ENCODE results near the gene GRID2. TPM values are rescaled to one million over a fixed set of nuclear protein-coding genes. Genes with fewer than 3 reads are reported as not detected.

Gene GRID2
- total RNA-seq, 4 donors from 2014 or later: 0.33 TPM; not detected in 3

GRCh38 chr4:93433840-93434239, 1130.1 kb downstream of the GRID2 start:
- Histone ChIP-seq H3K27me3 (no peaks in the 10 kb centered on the region), H3K4me1 (no peaks in the 10 kb centered on the region), H3K9me3 (no peaks in the 10 kb centered on the region), H3K4me3 (replicated peaks in 1 of 3) (no peak overlapping the region), H3K27ac (no peak overlapping the region), H3K36me3 (no peaks in the 10 kb centered on the region)
- no peak for DNase-seq
- 91 to 92% methylated on average over 3 of the region's 3 CpGs for WGBS, 2 donors
- TF ChIP-seq CTCF (IDR thresholded peaks at IDR 0.05) (no peak), POLR2A (IDR thresholded peaks at IDR 0.05) (no peak)
- intact Hi-C loops (cut with DNase I): no loop called here

GRCh38 chr4:93436000-93436626, 1132.3 kb downstream of the GRID2 start:
- TF ChIP-seq POLR2A (IDR thresholded peaks at IDR 0.05) (no peak), CTCF (IDR thresholded peaks at IDR 0.05) (no peak)
- Histone ChIP-seq H3K4me3 (replicated peaks in 1 of 3) (no peak overlapping the region), H3K36me3 (no peaks in the 10 kb centered on the region), H3K27me3 (no peaks in the 10 kb centered on the region), H3K27ac (no peak overlapping the region), H3K4me1 (no peaks in the 10 kb centered on the region), H3K9me3 (no peaks in the 10 kb centered on the region)
- DNase-seq: no peak
- 55 to 65% methylated on average over 3 of the region's 3 CpGs for WGBS, 2 donors
- intact Hi-C loops (cut with DNase I): no loop called here

GRCh38 chr4:93437991-93438390, 1134.2 kb downstream of the GRID2 start:
- Histone ChIP-seq H3K4me1 (no peaks in the 10 kb centered on the region), H3K9me3 (no peaks in the 10 kb centered on the region), H3K36me3 (no peaks in the 10 kb centered on the region), H3K27ac (no peak overlapping the region), H3K4me3 (replicated peaks in 1 of 3) (no peak overlapping the region), H3K27me3 (no peaks in the 10 kb centered on the region)
- intact Hi-C loops (cut with DNase I): no loop called here
- 85 to 88% methylated on average over 3 of the region's 3 CpGs for WGBS, 2 donors
- no peak for DNase-seq
- TF ChIP-seq POLR2A (IDR thresholded peaks at IDR 0.05) (no peak), CTCF (IDR thresholded peaks at IDR 0.05) (no peak)

GRCh38 chr4:93444860-93445259, 1141.1 kb downstream of the GRID2 start:
- TF ChIP-seq CTCF (IDR thresholded peaks at IDR 0.05): no peak
- TF ChIP-seq POLR2A (IDR thresholded peaks at IDR 0.05): no peak
- Histone ChIP-seq H3K9me3 (no peaks in the 10 kb centered on the region), H3K27ac (no peak overlapping the region), H3K27me3 (no peaks in the 10 kb centered on the region), H3K4me3 (replicated peaks in 1 of 3) (no peak overlapping the region), H3K4me1 (no peaks in the 10 kb centered on the region), H3K36me3 (no peaks in the 10 kb centered on the region)
- DNase-seq: no peak
- intact Hi-C loops (cut with DNase I): no loop called here
- 95 to 97% methylated on average over 1 of the region's 1 CpG for WGBS, 2 donors

GRCh38 chr4:93446038-93446437, 1142.3 kb downstream of the GRID2 start:
- Histone ChIP-seq H3K27me3 (no peaks in the 10 kb centered on the region), H3K36me3 (no peaks in the 10 kb centered on the region), H3K27ac (no peak overlapping the region), H3K9me3 (no peaks in the 10 kb centered on the region), H3K4me1 (no peaks in the 10 kb centered on the region), H3K4me3 (replicated peaks in 1 of 3) (no peak overlapping the region)
- intact Hi-C loops (cut with DNase I): no loop called here
- TF ChIP-seq CTCF (IDR thresholded peaks at IDR 0.05) (no peak), POLR2A (IDR thresholded peaks at IDR 0.05) (no peak)
- no peak for DNase-seq
- 95 to 100% methylated on average over 1 of the region's 1 CpG for WGBS, 2 donors

Data from thyroid gland (tissue), 4 donors.